SH-SY5Y (cell line): Measurements from ENCODE around the gene SEMA4G.

Source experiments
- GATA2 ChIP-seq: IDR thresholded peaks from 2 replicates; pipeline ENCODE4 v1.6.1; 2011; ENCODE audit warnings: mild to moderate bottlenecking, low read depth, low read length
- GATA3 ChIP-seq: IDR thresholded peaks from 2 replicates; pipeline ENCODE4 v1.6.1; 2011; ENCODE audit warnings: low read depth, mild to moderate bottlenecking, low read length, moderate library complexity

GRCh38 chr10:100939763-100940344 lies 29.4 kb upstream of the SEMA4G start:
- TF ChIP-seq GATA3 (no peak), GATA2 (no peak)
